Choroid plexus epithelial cell (primary cell): Measurements from ENCODE around the gene PDE4B.

Experiments
- DNase-seq: peaks from one replicate; pipeline ENCODE4 v3.0.0-alpha.2; 2010; ENCODE audit warnings: low read depth
- H3K4me3 ChIP-seq: 2 replicates; pipeline ENCODE4 v1.5.1; 2011; ENCODE audit warnings: low read depth, mild to moderate bottlenecking, control low read depth, low read length, moderate library complexity
- TF ChIP-seq, protein P1 (sequence below): conservative IDR thresholded peaks from 2 replicates; pipeline ENCODE4 v1.5.1; 2011; ENCODE audit warnings: low read depth, mild to moderate bottlenecking, control low read depth, inconsistent platforms, low read length, moderate library complexity

The PDE4B gene

DNA sequence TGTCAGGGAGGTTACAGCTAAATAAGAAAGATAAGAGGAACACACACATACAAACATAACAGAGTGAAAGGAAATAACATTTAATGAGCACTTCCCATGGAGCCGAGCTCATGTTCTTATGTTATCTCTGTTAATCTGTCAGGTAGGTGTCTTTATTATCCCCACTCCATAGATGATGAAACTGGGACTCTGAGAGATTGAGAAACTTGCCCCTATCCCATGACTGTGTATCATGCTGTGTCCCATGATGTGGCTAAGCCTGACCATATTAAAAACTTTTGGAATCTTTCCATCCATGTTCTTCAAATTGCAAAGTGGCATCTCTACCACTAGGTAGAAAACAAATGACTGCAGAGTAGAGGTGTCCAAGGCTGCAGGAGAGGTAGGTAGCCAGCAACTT is 456.1 kb downstream of the PDE4B start:
- DNase-seq: peak; percentile 58
- no peak overlapping the region for H3K4me3 ChIP-seq
- TF ChIP-seq, protein P1, sequence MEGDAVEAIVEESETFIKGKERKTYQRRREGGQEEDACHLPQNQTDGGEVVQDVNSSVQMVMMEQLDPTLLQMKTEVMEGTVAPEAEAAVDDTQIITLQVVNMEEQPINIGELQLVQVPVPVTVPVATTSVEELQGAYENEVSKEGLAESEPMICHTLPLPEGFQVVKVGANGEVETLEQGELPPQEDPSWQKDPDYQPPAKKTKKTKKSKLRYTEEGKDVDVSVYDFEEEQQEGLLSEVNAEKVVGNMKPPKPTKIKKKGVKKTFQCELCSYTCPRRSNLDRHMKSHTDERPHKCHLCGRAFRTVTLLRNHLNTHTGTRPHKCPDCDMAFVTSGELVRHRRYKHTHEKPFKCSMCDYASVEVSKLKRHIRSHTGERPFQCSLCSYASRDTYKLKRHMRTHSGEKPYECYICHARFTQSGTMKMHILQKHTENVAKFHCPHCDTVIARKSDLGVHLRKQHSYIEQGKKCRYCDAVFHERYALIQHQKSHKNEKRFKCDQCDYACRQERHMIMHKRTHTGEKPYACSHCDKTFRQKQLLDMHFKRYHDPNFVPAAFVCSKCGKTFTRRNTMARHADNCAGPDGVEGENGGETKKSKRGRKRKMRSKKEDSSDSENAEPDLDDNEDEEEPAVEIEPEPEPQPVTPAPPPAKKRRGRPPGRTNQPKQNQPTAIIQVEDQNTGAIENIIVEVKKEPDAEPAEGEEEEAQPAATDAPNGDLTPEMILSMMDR: no peak

DNA sequence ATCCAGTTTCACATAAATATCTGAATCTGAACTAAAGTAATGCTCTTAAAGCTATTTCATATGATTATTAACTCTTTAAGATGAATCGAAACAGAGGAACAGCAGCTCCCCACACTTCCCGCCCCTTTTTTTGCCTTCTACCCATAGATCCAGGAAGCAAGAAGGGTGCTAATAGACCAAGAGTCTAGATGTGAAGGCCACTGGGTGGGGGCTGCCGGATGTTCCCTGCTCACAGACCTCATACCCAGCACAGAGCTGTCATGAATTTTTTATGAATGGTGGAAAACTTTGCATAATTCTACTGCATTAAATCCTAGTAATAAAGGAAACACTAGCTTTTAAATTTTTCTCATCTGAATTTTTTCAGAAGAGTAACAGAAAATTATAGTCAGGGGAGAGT is 457.4 kb downstream of the PDE4B start:
- no peak for DNase-seq
- TF ChIP-seq, protein P1: no peak

DNA sequence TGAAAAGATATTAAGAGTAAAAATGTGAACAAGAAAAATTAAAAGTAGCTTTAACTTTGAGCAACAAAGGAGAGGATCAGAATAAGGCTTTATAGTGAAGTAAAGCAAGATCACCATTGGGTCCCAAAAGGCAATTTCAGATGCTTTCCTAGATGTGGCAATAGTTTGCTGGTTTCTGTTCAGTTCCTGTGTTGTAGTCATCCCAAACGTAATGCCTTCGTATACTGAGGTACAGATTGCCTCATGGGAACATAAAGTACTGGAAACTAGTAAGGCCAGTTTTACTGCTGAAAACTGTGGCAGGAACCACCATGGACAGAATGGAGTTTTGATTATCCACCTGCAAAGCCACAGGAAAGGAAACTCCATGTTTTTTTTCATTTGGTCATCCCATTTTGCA is 457.8 kb downstream of the PDE4B start:
- DNase-seq: peak; percentile 92
- H3K4me3 ChIP-seq: no peak overlapping the region
- TF ChIP-seq, protein P1: no peak

More for the DNA sequence above, 457.4 kb downstream of the PDE4B start:
- H3K4me3 ChIP-seq: no peak overlapping the region

DNA sequence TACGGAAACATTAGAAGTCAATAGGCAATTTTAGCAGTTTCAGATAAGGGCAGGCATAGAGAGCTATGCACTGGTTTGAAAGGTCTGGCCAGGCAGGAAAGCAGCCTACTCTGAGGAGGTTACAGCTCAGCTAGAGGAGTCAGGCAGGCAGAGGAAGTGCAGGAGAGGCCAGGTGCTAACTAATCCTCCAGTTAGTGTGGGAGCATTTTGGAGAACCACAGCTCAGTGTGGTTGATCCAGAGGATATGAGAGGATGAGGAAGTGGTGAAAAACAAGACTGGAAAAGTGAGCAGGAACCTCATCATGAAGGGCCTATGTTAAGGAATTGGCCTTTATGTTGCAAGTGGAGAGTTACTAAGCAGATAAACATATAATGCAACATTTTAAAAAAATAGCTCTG is 458.9 kb downstream of the PDE4B start:
- H3K4me3 ChIP-seq: no peak overlapping the region
- no peak for DNase-seq
- TF ChIP-seq, protein P1: no peak

DNA sequence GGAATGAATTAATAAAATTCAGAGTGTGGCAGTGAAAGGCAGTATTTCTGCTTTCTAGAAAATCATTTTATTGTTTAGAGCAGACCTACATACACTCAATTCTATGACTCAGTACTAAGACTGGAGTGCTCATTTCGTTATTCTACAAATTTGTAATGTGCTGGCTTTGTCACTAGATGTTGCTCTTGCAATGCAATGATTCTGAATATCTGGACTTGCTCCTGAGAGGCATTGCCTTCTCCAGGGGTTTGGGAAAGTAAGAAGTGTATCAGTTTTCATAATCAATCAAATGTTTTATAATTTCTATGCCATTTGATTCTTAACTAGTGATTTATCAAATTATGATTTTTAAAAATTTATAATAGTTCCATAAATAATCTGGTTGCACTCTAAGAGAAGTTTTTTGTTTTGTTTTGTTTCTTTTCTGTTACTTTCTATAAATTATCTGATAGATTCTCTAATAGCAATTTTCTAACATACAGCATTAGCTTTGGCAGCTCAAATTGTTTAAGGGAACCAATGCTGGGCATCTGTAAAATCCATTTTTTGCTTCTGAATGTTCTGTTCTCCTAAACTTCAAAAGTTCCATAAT is 460.7 kb downstream of the PDE4B start:
- no peak overlapping the region for H3K4me3 ChIP-seq
- TF ChIP-seq, protein P1: peak; percentile 85
- peak; percentile 89 for DNase-seq

DNA sequence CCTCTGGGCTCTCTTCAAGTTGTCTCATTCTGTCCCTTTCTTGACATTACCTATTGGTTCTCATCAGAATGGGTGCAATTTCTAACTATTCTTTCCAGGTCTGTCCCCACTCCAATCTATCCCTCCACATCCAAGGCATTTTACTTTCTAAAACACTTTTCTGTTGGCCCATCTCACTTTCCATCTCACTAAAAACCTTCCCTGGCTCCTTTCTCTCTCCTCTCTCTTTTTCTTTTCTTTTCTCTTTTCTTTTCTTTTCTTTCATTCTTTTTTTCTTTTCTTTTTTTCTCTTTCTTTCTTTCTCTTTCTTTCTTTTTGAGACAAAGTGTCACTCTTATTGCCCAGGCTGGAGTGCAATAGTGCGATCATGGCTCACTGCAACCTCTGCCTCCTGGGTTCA is 462.1 kb downstream of the PDE4B start:
- no peak overlapping the region for H3K4me3 ChIP-seq
- TF ChIP-seq, protein P1: no peak
- no peak for DNase-seq
